Measurements from ENCODE around the gene CCDC93.
"Not testable (repeated sequence)": the region's sequence is repeated elsewhere in the genome, so short reads cannot be mapped to it uniquely, and the experiment has no call there.

CCDC93 gene

DNA sequence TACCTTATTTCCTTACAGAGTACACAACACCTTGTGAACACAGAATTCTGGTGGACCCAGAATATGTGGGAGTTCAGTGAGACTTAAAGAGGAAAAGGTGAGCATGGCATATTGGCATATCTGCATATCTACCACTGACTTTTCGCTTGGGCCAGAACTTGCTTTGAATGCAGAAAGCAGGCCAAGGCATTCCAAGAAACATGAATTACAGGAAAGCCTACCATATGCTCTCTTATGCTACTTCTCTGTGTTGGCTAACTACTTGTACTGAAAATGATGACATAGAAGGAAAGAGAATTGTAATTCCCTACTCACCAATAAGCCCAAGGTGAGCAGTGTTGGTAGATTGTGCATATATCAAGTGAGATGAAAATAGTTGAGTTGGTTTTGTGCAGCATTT is 31.4 kb upstream of the CCDC93 start:
- no peak for DNase-seq

- no peak for DNase-seq
Observed at GRCh38 chr2:118044854-118045253, 31.0 kb upstream of the CCDC93 start.

DNA sequence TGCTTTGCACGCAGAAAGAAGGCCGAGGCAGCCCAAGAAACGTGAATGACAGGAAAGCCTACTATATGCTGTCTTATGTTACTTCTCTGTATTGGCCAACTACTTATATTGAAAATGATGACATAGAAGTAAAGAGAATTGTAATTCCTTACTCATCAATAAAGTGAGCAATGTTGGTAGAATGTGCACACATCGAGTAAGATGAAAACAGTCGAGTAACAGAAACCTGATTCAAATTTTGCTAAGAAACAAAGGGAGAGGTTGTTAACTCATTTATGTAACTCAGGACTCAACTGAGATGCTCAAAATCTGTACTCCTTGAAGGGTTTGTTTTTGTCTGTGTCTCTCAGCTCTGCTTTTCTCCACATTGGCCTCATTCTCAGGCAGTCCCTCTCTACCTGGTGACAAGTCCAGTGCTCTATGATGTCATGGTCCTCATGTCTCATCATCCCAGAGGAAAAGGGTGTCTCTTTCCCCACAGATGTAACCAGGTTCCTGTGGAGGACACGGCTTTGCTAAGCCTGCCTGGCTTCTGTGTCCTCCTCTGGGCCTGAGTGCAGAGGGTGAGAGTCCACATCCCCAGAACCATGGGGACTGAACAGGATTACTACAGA is 30.3 kb upstream of the CCDC93 start:
- DNase-seq: no peak

GRCh38 chr2:118040891-118041290 is 27.0 kb upstream of the CCDC93 start:
- DNase-seq: no peak

DNA sequence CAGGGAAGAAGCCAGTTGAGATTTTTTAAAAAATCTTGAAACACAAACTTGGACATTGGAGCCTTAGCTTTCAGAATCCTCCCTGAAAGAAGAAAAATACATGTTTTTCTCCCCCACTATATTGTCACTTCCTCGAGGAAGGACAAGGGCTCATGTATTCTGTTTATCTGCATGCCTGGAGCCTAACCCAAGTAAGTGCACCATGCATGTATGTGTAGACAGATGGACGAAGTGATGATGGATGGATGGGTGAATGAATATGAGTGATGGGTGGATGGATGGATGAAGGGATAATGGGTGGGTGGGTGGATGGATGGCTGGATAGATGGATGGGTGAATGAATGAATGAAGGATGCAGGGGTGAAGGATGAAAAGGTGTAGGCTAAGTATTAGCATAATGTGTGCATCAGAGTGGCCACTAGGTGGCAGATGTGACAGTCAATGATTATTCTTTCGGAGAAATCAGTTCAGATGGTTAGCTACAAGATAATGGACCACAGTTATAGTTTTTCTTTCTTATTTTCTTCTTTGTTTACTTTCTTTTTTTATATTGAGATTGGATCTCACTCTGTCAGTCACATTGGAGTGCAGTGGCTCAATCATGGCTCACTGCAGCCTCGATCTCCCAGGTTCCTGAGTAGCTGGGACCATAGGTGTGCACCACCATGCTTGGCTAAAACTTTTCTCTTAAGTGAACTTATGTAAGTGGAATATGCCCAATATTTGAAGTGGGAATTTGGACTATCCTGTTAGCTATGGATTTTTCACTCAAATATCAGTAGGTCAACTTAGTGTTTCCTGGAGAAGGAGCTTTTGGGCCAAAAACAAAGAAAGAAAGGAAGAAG is 18.5 kb upstream of the CCDC93 start:
- no peak for DNase-seq

DNA sequence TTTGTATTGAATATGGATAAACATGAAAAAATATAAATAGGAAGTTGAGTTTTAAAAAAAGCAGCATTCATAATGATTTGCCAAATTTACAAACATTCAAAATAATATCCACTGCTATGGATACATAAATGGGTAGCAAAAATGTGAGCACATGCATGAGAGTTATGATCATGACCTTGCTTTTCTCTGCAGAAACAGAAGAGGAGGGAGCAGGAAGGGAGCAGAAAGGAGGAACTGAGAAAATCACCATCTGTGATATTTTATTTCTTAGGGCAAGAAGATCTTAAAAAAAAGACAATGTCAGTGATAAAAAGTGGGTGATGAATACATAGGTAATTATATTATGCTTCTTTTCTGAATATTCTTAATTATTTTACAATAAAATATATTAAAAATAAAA is 17.7 kb upstream of the CCDC93 start:
- DNase-seq: no peak

- DNase-seq: no peak
Observed at GRCh38 chr2:118029025-118029424, 15.2 kb upstream of the CCDC93 start.

DNA sequence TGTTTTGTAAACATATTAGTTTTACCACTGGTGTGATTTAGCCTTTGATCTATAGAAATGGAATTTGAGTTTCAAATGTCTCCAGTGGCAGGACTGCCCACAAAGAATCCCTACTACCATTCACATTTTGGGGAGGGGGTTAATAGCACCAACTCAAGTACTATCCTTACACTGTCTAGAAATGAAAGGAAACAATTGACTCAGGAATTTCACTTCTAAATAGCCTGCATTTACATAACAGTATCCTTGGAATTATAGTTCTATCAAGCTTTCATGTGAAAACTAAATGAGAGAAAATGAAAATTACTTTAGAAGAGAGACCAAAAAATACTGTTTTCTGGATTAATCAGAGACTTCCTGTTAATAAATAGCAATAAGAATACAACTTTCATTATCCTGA is 7.5 kb upstream of the CCDC93 start:
- DNase-seq: no peak

- DNase-seq: no peak
Observed at GRCh38 chr2:118019821-118020220, 6.0 kb upstream of the CCDC93 start.

- no peak for DNase-seq
Observed at GRCh38 chr2:118016911-118017310, 3.0 kb upstream of the CCDC93 start.

DNA sequence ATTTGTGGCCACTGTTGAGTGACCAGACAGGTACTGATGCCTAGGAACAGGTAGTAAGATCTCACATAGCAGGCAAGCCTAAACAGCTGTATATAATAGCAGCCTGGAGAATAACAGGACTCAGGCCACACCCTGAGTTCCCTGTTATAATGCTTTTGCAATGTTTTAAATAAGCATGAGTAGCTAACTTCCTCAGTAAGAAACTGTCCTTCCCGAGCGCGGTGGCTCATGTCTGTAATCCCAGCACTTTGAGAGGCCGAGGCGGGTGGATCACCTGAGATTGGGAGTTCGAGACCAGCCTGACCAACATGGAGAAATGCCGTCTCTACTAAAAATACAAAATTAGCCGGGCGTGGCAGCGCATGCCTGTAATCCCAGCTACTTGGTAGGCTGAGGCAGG is 1.9 kb upstream of the CCDC93 start:
- not testable (repeated sequence) for DNase-seq

DNA sequence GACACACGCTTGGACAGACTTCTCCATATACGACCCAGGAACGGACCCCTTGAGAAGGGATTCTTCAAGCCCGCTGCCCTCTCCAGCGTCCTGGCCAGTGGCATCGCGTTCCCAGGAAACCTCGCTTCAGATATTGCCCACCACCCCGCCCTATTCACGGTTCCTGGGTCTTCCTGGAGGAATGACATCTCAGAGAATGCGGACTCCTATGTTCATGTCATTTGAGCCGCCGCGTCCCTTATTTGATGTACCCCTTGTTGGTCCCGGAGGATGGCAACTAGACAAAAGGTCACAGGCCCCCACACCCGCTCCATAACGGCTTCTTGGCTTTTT is 588 bp upstream of the CCDC93 start:
- DNase-seq: no peak

GRCh38 chr2:118013221-118013723 is 598 bp downstream of the CCDC93 start:
- peak; percentile 7 for DNase-seq

DNA sequence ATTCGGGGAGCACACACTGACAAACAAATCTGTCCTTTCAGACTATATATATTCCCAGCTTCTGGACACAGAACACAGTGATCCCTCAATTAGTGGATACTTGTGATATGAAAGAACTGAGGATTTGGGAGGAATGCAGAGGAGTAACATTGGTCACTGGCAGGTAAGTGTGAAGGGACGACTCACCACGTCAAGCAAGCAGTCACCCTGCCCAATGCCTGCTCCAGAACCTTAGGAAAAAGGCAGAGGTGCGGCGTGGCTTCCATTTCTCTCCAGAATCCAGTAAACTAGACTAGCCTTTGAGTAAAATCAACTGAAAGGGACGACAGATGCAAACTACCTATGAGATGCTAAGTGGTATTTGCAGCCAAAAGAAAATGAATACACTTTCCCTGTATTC is 1.1 kb downstream of the CCDC93 start:
- DNase-seq: no peak

- DNase-seq: no peak
Observed at GRCh38 chr2:118010473-118010872, 3.4 kb downstream of the CCDC93 start.

DNA sequence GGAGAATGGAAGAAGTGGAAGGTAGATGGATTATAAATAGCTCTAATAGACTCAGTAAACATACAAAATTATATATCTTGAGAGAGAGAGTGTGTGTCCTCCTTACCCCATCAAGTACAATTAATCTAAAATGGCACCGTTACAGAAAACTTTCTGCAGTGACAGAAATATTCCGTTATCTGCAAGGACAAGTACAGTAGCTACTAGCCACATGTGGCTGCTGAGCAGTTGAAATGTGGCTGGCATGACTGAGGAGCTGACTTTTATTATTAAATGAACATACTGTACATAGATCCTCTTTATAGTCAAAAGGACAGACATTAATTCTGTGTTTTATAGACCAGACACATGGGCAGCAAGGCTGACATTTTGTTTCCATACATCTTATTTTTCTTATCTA is 7.0 kb downstream of the CCDC93 start:
- DNase-seq: no peak

GRCh38 chr2:118006326-118006725 is 7.5 kb downstream of the CCDC93 start:
- no peak for DNase-seq

DNA sequence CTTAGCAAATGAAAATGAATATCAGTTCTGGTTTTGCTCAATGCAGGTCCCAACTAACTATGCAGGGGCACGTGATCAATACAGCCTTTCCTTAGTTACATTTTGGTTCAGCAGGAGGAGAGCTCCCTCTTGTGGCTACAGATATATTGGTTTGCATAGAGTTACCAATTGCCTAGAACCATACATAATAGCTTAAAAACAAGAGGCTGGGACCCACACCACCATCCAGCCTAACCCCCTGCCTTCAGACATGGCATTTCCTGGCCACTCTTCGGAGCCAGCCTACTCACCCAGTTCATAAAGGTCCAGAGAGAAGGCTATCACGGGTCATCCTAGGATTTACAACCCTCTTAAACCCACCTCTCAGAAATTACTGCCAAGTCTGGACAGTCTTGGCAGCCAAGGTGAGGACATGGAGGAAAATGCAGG is 10.5 kb downstream of the CCDC93 start:
- no peak for DNase-seq

GRCh38 chr2:118000041-118000440 is 13.8 kb downstream of the CCDC93 start:
- DNase-seq: no peak

DNA sequence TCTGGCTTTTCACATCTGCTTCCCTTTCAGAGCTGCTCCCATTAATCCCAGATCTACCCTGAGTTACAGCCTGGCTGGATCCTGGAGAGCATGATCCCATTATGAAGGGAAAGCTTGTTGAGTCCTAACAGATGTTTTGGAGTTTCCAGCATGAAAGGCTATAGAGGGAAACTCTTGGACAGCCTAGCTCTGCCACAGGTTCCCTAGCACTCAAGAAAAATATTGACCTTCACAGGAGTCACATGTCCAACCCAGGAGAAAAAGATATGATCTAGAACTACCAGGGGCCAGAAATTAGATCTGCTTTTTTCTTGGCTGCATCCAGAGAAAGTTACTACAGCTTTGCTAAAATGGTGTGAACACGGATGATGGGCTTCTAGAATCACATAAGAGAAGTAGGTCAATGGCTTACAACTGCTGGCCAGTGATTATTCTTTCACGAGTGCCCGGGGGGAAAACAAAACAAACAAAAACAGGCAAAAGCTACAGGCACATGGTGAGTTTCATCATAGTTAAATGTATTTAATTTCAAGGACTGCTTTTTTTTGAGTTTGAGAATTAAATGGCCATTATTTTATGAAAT is 15.9 kb downstream of the CCDC93 start:
- DNase-seq: no peak

GRCh38 chr2:117996525-117996924 is 17.3 kb downstream of the CCDC93 start:
- DNase-seq: no peak

GRCh38 chr2:117994729-117995128 is 19.1 kb downstream of the CCDC93 start:
- no peak for DNase-seq

GRCh38 chr2:117989854-117990438 is 23.9 kb downstream of the CCDC93 start:
- no peak for DNase-seq

DNA sequence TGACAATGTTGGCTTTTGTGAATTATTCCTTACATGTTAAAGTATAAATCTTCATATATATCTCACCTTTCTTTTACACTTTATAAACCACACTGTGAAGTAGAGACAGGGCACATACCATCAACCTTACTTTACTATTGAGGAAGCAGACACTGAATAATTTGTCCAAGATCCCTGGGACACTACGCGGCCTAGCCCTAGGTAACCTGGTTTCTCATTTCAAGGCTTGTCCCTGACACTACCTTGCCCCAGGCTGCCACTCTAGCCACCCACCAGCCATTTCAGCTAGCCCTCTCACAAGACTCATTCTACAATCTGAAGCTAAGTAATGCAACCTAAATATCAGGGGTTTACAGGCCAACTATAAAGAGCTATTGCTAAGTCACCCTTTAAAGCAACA is 26.7 kb downstream of the CCDC93 start:
- no peak for DNase-seq
